Activated CD4-positive, alpha-beta T cell treated with anti-CD3 and anti-CD28 coated beads, Interleukin-2, amount 10 ng/mL, durations not matched to agents 7 days and 5 days (primary cell): ENCODE results near the gene FBN3. TPM values are rescaled to one million over a fixed set of nuclear protein-coding genes. Genes with fewer than 3 reads are reported as not detected.
A peak's percentile ranks its signal among the peaks of the same experiment; 100 is the strongest.

Experiments
- CTCF ChIA-PET: fragments of 350-600 bp; sonication (Branson Sonifier 250); formaldehyde crosslinking; loops from one replicate; lab custom pipeline; 2021; ENCODE audit warnings: antibody characterized with exemption; lab: Charles Lee
- POLR2A ChIA-PET: fragments of 350-600 bp; sonication (Branson Sonifier 250); formaldehyde crosslinking; loops from one replicate; lab custom pipeline; 2021; ENCODE audit warnings: antibody characterized with exemption; lab: Charles Lee
- DNase-seq: peaks from one replicate; pipeline ENCODE4 v3.0.0-alpha.2; 2020
- H3K27ac Mint-ChIP-seq: one replicate; pipeline ENCODE4 v1.8.0; 2021; ENCODE audit warnings: mild to moderate bottlenecking, moderate library complexity, mixed read lengths
- H3K27me3 Mint-ChIP-seq: one replicate; pipeline ENCODE4 v1.8.0; 2021; ENCODE audit warnings: mixed read lengths
- H3K36me3 Mint-ChIP-seq: one replicate; pipeline ENCODE4 v1.8.0; 2021; ENCODE audit warnings: low read depth, mixed read lengths
- H3K4me1 Mint-ChIP-seq: one replicate; pipeline ENCODE4 v1.8.0; 2021; ENCODE audit warnings: mixed read lengths
- H3K4me3 Mint-ChIP-seq: one replicate; pipeline ENCODE4 v1.8.0; 2021; ENCODE audit warnings: mild to moderate bottlenecking, moderate library complexity, mixed read lengths
- H3K9me3 Mint-ChIP-seq: one replicate; pipeline ENCODE4 v1.8.0; 2021; ENCODE audit warnings: mixed read lengths
- total RNA-seq, 2 experiments: library from RNA; stranded (reverse); gene quantifications; one replicate each; pipeline ENCODE4 v1.2.3, GENCODE V29; 2021

FBN3 gene
- total RNA-seq, 2 experiments from 2014 or later = not detected

- H3K36me3 Mint-ChIP-seq = no peaks in the 10 kb centered on the region
- no peak overlapping the region for H3K27ac Mint-ChIP-seq
- no peaks in the 10 kb centered on the region for H3K4me1 Mint-ChIP-seq
- no peak overlapping the region for H3K4me3 Mint-ChIP-seq
- H3K9me3 Mint-ChIP-seq = no peaks in the 10 kb centered on the region
- DNase-seq = no peak
- H3K27me3 Mint-ChIP-seq = no peaks in the 10 kb centered on the region
- ChIA-PET POLR2A (interaction anchor here (0.6 kb wide), 1 partner anchor 155 kb away, joined by 5 read pairs; no protein-coding TSS in a partner anchor), CTCF (no interaction called here)
Observed at GRCh38 chr19:8126511-8126910, 22.9 kb downstream of the FBN3 start.

- DNase-seq = no peak
- Mint-ChIP-seq H3K4me1 (no peaks in the 10 kb centered on the region), H3K36me3 (no peaks in the 10 kb centered on the region), H3K27me3 (no peaks in the 10 kb centered on the region), H3K4me3 (no peak overlapping the region), H3K27ac (peak overlapping the region; percentile 46), H3K9me3 (no peaks in the 10 kb centered on the region)
- POLR2A ChIA-PET = no interaction called here
- CTCF ChIA-PET = no interaction called here
Observed at GRCh38 chr19:8126008-8126407, 23.4 kb downstream of the FBN3 start.

GRCh38 chr19:8123683-8124082 lies 25.7 kb downstream of the FBN3 start:
- Mint-ChIP-seq H3K9me3 (no peaks in the 10 kb centered on the region), H3K4me1 (no peaks in the 10 kb centered on the region), H3K27ac (no peak overlapping the region), H3K27me3 (no peaks in the 10 kb centered on the region), H3K36me3 (no peaks in the 10 kb centered on the region), H3K4me3 (no peak overlapping the region)
- no peak for DNase-seq
- ChIA-PET POLR2A (no interaction called here), CTCF (no interaction called here)

GRCh38 chr19:8120636-8121480 lies 28.5 kb downstream of the FBN3 start:
- H3K36me3 Mint-ChIP-seq = no peaks in the 10 kb centered on the region
- no peaks in the 10 kb centered on the region for H3K9me3 Mint-ChIP-seq
- CTCF ChIA-PET = no interaction called here
- POLR2A ChIA-PET = no interaction called here
- H3K27me3 Mint-ChIP-seq = no peaks in the 10 kb centered on the region
- no peak overlapping the region for H3K27ac Mint-ChIP-seq
- no peak for DNase-seq
- H3K4me1 Mint-ChIP-seq = no peaks in the 10 kb centered on the region
- H3K4me3 Mint-ChIP-seq = no peak overlapping the region

GRCh38 chr19:8117991-8118390 lies 31.4 kb downstream of the FBN3 start:
- ChIA-PET CTCF (no interaction called here), POLR2A (no interaction called here)
- Mint-ChIP-seq H3K4me3 (no peak overlapping the region), H3K36me3 (no peaks in the 10 kb centered on the region), H3K27me3 (no peaks in the 10 kb centered on the region), H3K4me1 (no peaks in the 10 kb centered on the region), H3K9me3 (no peaks in the 10 kb centered on the region), H3K27ac (no peak overlapping the region)
- DNase-seq = no peak

GRCh38 chr19:8116437-8117293 lies 32.7 kb downstream of the FBN3 start:
- DNase-seq = no peak
- POLR2A ChIA-PET = no interaction called here
- Mint-ChIP-seq H3K4me3 (no peak overlapping the region), H3K27ac (no peak overlapping the region), H3K36me3 (no peaks in the 10 kb centered on the region), H3K9me3 (no peaks in the 10 kb centered on the region), H3K4me1 (no peaks in the 10 kb centered on the region), H3K27me3 (no peaks in the 10 kb centered on the region)
- CTCF ChIA-PET = no interaction called here

- CTCF ChIA-PET = no interaction called here
- no peaks in the 10 kb centered on the region for H3K36me3 Mint-ChIP-seq
- no peaks in the 10 kb centered on the region for H3K27me3 Mint-ChIP-seq
- no peak for DNase-seq
- H3K4me1 Mint-ChIP-seq = no peaks in the 10 kb centered on the region
- H3K4me3 Mint-ChIP-seq = no peak overlapping the region
- POLR2A ChIA-PET = no interaction called here
- no peak overlapping the region for H3K27ac Mint-ChIP-seq
- H3K9me3 Mint-ChIP-seq = no peaks in the 10 kb centered on the region
Observed at GRCh38 chr19:8115805-8116396, 33.5 kb downstream of the FBN3 start.

GRCh38 chr19:8113017-8113416 lies 36.4 kb downstream of the FBN3 start:
- CTCF ChIA-PET = no interaction called here
- POLR2A ChIA-PET = no interaction called here
- H3K9me3 Mint-ChIP-seq = no peaks in the 10 kb centered on the region
- H3K4me3 Mint-ChIP-seq = no peak overlapping the region
- no peaks in the 10 kb centered on the region for H3K4me1 Mint-ChIP-seq
- no peaks in the 10 kb centered on the region for H3K36me3 Mint-ChIP-seq
- H3K27me3 Mint-ChIP-seq = peaks cover 3% of the 10 kb centered on the region
- no peak for DNase-seq
- H3K27ac Mint-ChIP-seq = no peak overlapping the region

GRCh38 chr19:8111376-8111775 lies 38.0 kb downstream of the FBN3 start:
- ChIA-PET POLR2A (no interaction called here), CTCF (no interaction called here)
- Mint-ChIP-seq H3K4me3 (no peak overlapping the region), H3K27ac (no peak overlapping the region), H3K36me3 (no peaks in the 10 kb centered on the region), H3K4me1 (no peaks in the 10 kb centered on the region), H3K27me3 (peaks cover 3% of the 10 kb centered on the region), H3K9me3 (no peaks in the 10 kb centered on the region)
- DNase-seq = no peak

- Mint-ChIP-seq H3K27ac (no peak overlapping the region), H3K27me3 (peaks cover 3% of the 10 kb centered on the region), H3K4me1 (no peaks in the 10 kb centered on the region), H3K36me3 (no peaks in the 10 kb centered on the region), H3K4me3 (no peak overlapping the region), H3K9me3 (no peaks in the 10 kb centered on the region)
- no peak for DNase-seq
- ChIA-PET POLR2A (no interaction called here), CTCF (interaction anchor here (0.6 to 0.7 kb wide), 2 partner anchors 115 to 122 kb away, joined by 3 read pairs; no protein-coding TSS in a partner anchor)
Observed at GRCh38 chr19:8110931-8111330, 38.5 kb downstream of the FBN3 start.

GRCh38 chr19:8109890-8110662 lies 39.3 kb downstream of the FBN3 start:
- H3K4me1 Mint-ChIP-seq = no peaks in the 10 kb centered on the region
- H3K36me3 Mint-ChIP-seq = no peaks in the 10 kb centered on the region
- ChIA-PET CTCF (interaction anchor here (0.6 to 0.7 kb wide), 2 partner anchors 114 to 123 kb away, joined by 3 read pairs; no protein-coding TSS in a partner anchor), POLR2A (no interaction called here)
- H3K27me3 Mint-ChIP-seq = peaks cover 3% of the 10 kb centered on the region
- no peak for DNase-seq
- H3K4me3 Mint-ChIP-seq = no peak overlapping the region
- no peaks in the 10 kb centered on the region for H3K9me3 Mint-ChIP-seq
- H3K27ac Mint-ChIP-seq = no peak overlapping the region

- H3K4me1 Mint-ChIP-seq = no peaks in the 10 kb centered on the region
- no peak overlapping the region for H3K27ac Mint-ChIP-seq
- no peaks in the 10 kb centered on the region for H3K36me3 Mint-ChIP-seq
- POLR2A ChIA-PET = no interaction called here
- CTCF ChIA-PET = no interaction called here
- peaks cover 3% of the 10 kb centered on the region for H3K27me3 Mint-ChIP-seq
- no peak for DNase-seq
- H3K4me3 Mint-ChIP-seq = no peak overlapping the region
- H3K9me3 Mint-ChIP-seq = no peaks in the 10 kb centered on the region
Observed at GRCh38 chr19:8109455-8109854, 39.9 kb downstream of the FBN3 start.
